Melanocyte of skin (primary cell): ENCODE results near the gene OR6F1. TPM values are rescaled to one million over a fixed set of nuclear protein-coding genes. Genes with fewer than 3 reads are reported as not detected.

Experiments
- total RNA-seq, 2 donors: library from RNA; depleted of rRNA; stranded (reverse); fragments of >200 nt; gene quantifications; 2 replicates each; pipeline ENCODE4 v1.2.3, GENCODE V29; 2012

The OR6F1 gene
- total RNA-seq, result not detected

GRCh38 chr1:247716546-247716945, at the start of gene OR6F1:
TSS of gene OR6F1 (minus strand) at chr1:247716646. CDS start at chr1:247712755, 3,891 bp downstream.

GRCh38 chr1:247760456-247760855, 44.0 kb upstream of the OR6F1 start, which contains the start of gene OR1C1:
TSS of gene OR1C1 (minus strand) at chr1:247760556. CDS start at chr1:247758406, 2,150 bp downstream.

GRCh38 chr1:247748041-247748440, 31.6 kb upstream of the OR6F1 start, which contains the start of gene OR14A2:
TSS of gene OR14A2 (minus strand) at chr1:247748141.

GRCh38 chr1:247738315-247738714, 21.9 kb upstream of the OR6F1 start, which contains the start of gene OR14K1:
TSS of gene OR14K1 (plus strand) at chr1:247738615. CDS start at chr1:247738615, 0 bp downstream.

GRCh38 chr1:247679639-247680038, 36.8 kb downstream of the OR6F1 start, which contains the start of gene OR13G1:
TSS of gene OR13G1 (minus strand) at chr1:247679739. CDS start at chr1:247673041, 6,698 bp downstream.

Other genes with a start within 250 kb of the OR6F1 start
- gene OR2C3, start 180.2 kb downstream of the OR6F1 start, total RNA-seq, result not detected
- not detected for gene GCSAML, start 167.5 kb downstream of the OR6F1 start, total RNA-seq
- gene OR2G2, start 128.3 kb downstream of the OR6F1 start, total RNA-seq, result not detected
- not detected for gene OR2G3, start 111.1 kb downstream of the OR6F1 start, total RNA-seq
- not detected for gene OR13G1, start 36.9 kb downstream of the OR6F1 start, total RNA-seq
- not detected for gene OR14K1, start 22.0 kb upstream of the OR6F1 start, total RNA-seq
- not detected for gene OR14A2, start 31.5 kb upstream of the OR6F1 start, total RNA-seq
- gene OR1C1, start 43.9 kb upstream of the OR6F1 start, total RNA-seq, result not detected
- gene OR14A16, start 107.5 kb upstream of the OR6F1 start, total RNA-seq, result not detected
- not detected for gene OR11L1, start 125.2 kb upstream of the OR6F1 start, total RNA-seq
- 1 to 10 TPM in 1 of 2 donors, under 1 TPM in 1; 0.33 to 1.4 TPM for gene TRIM58, start 140.5 kb upstream of the OR6F1 start, total RNA-seq
- gene OR2W3, start 178.9 kb upstream of the OR6F1 start, total RNA-seq, result under 1 TPM; 0.34 to 0.67 TPM
- gene OR2T8, start 203.6 kb upstream of the OR6F1 start, total RNA-seq, result not detected
- not detected for gene OR2AJ1, start 208.2 kb upstream of the OR6F1 start, total RNA-seq
- under 1 TPM in 1 of 2 donors, not detected in 1; 0.69 TPM for gene OR2L8, start 232.2 kb upstream of the OR6F1 start, total RNA-seq
- gene OR2AK2, start 248.6 kb upstream of the OR6F1 start, total RNA-seq, result under 1 TPM in 1 of 2 donors, not detected in 1; 0.34 TPM